ENCODE results near the gene FOLH1. TPM values are rescaled to one million over a fixed set of nuclear protein-coding genes. Genes with fewer than 3 reads are reported as not detected.
A peak's percentile ranks its signal among the peaks of the same experiment; 100 is the strongest.
"Not testable (repeated sequence)": the region's sequence is repeated elsewhere in the genome, so short reads cannot be mapped to it uniquely, and the experiment has no call there.

Gene FOLH1
- total RNA-seq = 4.3 and 10.9 TPM in 2 replicates

DNA sequence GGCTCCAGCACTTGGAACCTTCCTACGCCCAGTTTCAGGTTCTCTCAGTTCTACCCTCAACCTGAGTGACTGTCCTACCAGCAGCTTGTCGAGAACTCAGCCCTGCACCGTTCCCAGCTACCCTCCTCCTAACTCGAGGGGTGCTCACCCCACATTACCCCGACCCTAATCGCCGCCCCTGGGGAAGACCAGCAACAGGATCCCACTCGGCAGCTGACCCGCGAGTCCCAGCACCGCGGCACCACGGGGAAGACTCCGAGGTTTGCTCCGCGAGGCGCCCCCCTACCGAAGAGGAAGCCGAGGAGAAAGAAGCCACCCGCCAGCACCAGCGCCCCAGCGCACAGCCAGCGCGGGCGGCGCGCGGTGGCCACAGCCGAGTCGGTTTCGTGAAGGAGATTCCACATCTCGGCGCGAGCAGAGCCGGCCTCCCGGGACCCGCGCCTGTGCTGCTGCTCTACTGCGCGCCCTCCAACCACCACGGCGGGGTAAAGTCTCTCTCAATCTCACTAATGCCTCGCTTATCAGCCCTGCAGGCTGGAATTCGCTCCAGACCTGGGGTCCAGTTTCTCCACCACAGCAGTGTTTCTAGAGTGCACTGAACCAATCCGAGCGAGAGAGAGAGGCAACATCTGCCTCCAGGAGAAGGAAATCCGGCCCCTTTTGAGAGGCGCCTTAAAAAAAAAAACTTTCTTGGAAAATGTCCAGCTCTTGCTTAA, at the start of gene FOLH1:
FOLH1 (minus strand) TSS at position 597 of the 716 bp plus-strand sequence; CDS start at position 404, 193 bp downstream.
- DNase-seq (ENCODE audit: extremely low read depth, low read depth, low spot score) = no peak

DNA sequence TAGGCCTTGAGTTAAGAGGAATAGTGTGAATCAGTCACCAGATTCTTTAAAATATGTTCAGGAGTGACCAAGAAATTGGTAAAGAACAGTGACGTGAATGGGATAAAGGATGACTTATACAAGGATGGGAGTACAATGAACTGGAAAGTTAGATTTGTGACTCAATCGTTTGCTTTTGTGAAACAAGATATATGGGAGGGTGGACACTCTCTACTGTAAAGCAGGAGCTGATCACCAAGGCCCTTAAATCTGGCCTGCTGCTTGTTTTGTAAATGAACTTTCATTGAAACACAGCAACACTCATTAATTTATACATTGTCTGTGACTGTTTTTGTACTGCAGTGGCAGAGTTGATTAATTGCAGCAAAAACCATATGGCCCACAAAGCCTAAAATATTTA, 46.7 kb upstream of the FOLH1 start:
- DNase-seq (ENCODE audit: extremely low read depth, low read depth, low spot score) = not testable (repeated sequence)

DNA sequence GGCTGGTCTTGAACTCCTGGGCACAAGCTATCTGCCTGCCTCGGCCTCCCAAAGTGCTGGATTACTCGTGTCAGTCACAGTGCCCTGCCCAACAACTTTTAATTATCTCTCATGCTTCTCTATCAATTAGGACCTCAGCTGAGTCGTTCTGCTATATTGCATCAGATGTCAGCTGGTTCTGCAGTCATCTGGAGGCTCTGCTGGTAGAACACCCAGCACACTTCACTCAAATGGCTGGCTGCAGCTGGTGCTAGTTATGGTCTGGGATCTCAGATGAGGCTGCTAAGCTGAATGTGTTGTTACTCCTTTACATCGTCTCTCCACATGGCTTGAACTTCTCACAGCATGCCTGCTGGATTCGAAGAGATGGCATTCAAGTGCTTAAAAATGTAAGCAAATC, 42.8 kb upstream of the FOLH1 start:
- not testable (repeated sequence) for DNase-seq (ENCODE audit: extremely low read depth, low read depth, low spot score)

DNA sequence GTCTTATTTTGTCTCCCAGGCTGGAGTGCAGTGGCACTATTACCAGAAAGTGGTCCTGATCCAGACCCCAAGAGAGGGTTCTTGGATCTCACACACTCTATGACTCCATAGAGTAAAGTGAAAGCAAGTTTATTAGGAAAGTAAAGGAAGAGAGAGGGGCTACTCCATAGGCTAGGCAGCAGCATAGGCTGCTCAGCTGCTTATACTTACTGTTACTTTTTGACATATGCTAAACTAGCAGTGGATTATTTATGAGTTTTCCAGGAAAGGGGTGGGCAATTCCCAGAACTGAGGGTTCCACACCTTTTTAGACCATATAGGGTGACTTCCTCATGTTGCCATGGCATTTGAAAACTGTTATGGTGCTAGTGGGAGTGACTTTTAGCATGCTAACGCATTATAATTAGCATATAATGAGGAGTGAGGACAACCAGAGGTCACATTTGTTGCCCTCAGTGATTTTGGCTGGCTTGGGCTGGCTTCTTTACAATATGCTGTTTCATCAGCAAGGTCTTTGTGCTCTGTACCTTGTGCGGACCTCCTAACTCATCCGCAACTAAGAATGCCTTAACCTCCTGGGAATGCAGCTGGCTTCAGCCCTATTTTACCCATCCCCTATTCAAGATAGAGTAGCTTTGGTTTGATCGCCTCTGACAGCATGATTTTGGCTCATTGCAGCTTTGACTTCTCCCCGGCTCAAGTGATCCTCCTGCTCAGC, 42.2 kb upstream of the FOLH1 start:
- not testable (repeated sequence) for DNase-seq (ENCODE audit: extremely low read depth, low read depth, low spot score)

DNA sequence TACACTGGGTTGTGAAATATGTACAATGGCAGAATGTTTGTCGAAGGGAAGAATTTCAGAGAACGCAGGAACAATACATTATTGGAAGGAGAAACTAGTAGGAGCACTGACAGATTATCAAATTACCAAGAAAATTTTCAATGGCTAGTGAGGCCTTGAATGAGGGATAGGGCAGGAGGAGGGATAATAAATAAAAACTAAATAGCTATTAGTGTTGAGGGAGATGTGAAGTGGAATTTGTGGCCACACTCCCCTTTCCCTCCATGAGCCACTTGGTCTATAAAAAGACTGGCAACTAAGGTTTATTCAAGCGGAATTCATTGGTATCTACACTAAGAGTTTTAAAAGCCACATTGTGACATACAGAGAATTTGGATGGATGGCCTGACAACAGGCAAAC, 41.0 kb upstream of the FOLH1 start:
- not testable (repeated sequence) for DNase-seq (ENCODE audit: extremely low read depth, low read depth, low spot score)

DNA sequence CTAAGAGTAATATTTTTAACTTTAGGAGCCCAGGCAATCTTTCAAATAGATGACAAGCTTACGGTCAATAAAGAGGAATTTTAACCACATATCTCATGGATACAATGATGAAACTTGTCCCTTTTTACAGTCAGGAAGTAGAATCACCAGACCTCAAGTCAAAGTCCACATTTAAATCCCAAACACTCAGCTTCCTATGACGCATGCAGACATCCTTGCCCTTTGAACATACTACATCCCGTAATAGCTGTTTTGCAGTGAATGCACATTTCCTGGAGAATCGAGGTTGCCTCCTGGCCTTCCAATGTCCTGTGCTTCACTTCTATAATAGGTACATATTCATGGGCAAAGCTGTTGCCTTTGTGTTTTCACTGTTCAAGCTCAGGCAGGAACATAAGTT, 25.3 kb upstream of the FOLH1 start:
- DNase-seq (ENCODE audit: extremely low read depth, low read depth, low spot score) = peak; percentile 68

DNA sequence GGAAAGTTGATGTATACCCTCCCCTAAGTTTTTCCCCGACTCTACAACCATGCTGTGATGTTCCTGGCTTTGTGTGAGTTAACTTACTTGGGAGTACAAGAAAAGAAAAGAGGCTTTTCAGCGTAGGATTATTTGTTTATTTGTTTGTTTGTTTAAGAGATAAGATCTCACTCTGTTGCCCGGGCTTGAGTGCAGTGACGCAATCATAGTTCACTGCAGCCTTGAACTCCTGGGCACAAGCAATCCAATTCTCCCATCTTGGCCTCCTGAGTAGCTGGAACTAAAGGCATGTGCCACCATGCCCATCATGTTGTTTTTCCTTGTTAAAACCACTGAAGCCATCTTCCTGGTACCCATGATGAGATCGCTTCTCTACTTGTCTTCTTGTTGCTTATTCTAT, 24.6 kb upstream of the FOLH1 start:
- DNase-seq (ENCODE audit: extremely low read depth, low read depth, low spot score) = not testable (repeated sequence)

DNA sequence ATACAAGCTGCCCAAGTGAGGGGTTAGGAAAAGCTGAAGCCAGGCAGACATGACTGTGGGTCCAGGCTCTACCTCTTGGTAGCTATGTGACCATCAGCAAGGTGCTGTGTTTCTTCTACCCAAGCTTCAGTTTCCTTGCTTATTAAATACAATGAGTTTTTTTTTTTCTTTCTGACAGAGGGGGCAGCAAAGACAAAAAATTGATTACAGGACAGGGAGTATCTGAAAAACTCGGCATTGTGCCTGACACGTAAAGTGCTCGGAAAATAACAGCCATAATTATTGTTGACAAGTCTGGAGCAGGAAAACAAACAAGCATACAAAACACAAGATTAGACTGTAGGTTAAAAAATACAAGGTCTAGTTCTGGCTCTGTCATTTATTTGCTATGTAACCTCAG, 23.3 kb upstream of the FOLH1 start:
- DNase-seq (ENCODE audit: extremely low read depth, low read depth, low spot score) = not testable (repeated sequence)

DNA sequence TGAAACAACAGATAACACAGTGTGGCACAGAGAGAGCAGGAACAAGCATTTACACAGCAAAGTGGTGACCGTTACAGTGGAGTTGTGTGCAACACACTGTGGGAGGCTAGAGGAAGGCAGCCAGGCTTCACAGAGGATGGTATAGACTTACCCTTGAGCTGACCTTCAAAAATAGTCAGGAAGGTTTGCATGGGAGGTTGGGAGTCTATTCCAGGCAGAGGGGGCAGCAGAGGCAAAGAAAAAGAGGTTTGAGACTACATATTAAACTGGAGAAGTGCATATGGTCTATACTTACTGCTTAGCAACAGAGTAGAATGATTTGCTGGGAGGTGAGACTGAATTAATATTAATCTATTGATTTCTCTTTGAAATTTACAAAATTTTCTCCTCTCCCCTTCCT, 22.1 kb upstream of the FOLH1 start:
- not testable (repeated sequence) for DNase-seq (ENCODE audit: extremely low read depth, low read depth, low spot score)

DNA sequence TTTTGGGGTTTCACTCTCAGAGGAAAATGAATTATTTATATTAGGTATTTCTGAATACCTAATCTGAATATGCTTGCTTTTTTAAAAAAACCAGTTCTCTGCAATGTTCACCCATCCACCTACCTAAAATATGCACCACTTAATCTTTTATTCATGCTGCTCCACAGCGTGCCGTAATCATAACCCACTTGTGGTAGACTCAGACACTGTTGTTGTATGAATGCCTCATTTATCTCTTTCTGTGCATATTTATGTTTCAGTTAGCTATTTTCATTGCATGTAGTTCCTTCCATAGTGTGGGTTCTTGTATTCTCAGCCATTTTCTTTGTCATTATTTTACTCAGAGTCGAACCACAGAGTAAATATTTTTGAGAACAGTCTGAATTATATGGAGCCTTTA, 21.6 kb upstream of the FOLH1 start:
- DNase-seq (ENCODE audit: extremely low read depth, low read depth, low spot score) = not testable (repeated sequence)

DNA sequence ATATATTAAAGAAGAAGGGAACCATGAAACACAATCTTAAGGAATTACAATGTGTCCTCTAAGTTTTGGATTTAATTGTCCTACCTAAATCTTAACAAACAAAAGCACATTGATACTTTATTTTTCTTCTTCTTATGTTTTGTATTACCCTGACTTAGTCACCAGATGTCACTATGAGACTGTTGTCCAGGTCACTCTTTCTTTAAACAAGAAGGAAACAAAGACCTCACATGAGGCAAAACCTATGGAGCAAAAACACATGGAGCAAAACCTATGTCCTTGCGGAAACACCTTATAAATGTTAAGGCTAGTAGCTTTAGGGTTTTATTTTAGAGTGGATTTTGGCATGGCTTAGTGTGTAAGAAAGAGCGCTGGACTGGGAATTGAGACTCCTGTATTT, 20.7 kb upstream of the FOLH1 start:
- DNase-seq (ENCODE audit: extremely low read depth, low read depth, low spot score) = not testable (repeated sequence)

DNA sequence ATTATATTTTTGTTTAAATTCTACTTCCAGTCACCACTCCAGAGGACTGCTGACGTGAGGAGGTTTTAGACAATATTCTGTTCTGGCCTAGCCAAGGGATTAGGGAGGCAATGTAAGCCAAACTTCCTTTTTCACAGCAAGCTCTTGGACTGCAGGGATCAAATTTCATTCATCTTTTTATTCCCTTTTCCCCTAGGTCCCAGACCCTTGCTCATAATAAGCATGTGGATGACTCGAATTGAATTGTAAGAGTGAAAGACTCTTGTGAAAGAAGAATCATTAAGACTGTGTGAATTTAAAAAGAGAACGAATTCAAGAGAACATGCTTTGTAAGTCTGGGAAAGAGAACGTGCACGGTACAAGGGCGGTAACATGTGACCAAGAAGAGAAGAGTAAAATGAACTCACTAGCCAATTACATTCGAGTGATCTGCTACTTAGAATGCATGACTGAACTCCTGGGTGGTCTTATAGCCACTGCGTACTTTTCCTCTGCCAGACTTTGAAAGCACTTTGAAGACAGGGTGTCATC, 16.9 kb upstream of the FOLH1 start:
- DNase-seq (ENCODE audit: extremely low read depth, low read depth, low spot score) = not testable (repeated sequence)

DNA sequence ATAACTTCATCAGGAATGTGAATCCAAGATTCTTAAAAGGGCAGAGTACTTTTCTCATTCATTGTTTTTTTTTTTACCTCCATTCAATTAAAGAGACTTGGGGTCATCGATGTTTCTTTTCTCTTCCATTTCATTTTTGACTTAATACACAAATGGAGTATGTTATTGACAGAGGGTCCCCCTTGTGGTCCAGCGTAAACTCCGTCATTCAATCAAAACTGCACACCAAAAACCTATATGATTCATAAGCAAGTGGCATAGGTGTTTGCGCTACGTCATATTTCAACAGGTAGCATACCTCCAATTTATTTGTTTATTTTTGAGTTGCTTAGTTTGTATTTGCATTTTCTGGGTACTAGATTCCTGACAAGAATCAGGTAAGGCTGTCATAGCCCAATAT, 12.7 kb upstream of the FOLH1 start:
- no peak for DNase-seq (ENCODE audit: extremely low read depth, low read depth, low spot score)

DNA sequence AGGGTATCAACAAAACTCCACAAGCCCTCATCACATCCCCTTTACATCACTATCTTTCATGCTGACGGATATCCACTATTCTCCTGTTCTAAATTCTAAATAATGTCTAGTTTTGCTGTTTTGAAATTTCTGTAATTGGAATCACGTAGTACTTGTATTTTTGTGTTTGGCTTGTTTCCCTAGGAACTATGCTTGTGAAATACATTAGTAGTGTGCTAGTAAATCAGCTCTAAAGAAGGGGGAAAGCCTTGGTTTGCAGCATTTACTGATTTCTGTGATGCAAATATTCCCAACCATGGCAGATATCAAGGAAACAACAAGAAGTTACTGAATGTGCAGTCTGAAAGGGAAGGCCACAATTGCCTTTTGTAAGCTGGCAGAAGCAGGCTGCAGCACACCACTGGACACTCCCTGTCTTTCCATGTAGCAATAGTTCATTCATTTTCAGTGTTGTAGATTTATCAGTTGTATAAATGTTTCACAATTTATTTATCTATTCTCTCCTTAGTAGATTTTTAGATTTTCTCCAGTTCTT, 4.7 kb upstream of the FOLH1 start:
- DNase-seq (ENCODE audit: extremely low read depth, low read depth, low spot score) = no peak

DNA sequence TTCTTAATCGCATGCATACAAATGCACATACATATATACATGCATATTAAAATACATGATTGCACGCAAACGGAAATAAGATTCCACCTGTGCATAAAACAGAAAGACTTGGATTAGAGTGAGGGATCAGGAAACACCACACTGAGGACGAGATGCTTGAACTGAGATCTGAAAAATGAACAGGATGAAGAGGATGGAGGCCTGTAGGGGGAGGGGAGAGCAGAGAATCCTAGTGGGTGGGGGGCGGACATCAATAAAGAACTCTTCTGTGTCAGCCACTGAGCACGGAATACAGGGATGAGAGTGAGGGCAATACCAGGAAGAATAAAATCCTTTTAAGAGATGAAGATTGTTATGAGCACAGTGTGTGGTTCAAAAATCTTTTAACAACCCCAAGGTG, 1.4 kb downstream of the FOLH1 start:
- not testable (repeated sequence) for DNase-seq (ENCODE audit: extremely low read depth, low read depth, low spot score)

DNA sequence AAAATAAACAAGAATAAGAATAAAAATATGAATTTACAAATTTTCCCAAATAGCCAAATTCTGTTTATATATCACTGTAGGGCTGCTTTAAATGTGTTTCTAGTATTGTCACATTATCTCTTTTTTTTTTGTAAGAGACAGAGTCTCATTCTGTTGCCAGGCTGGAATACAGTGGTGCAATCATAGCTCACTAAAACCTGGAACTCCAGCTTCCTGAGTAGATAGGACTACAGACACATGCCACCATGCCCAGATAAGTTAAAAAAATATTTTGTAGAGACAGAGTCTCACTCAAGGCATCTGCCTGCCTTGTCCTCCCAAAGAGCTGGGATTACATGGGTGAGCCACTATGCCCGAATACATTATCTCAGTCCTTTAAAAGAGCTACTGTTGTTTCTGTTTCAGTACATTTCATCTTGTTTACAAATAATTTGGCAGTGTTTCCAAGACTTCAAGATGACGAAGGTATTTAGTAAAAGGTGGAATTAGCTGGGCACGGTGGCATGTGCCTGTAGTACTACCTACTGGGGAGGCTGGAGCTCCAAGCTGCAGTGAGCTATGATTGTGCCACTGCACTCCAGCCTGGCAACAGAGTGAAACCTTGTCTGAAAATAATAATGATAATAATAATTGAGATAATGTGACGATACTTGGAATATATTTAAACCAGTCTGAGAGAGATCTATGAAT, 6.0 kb downstream of the FOLH1 start:
- DNase-seq (ENCODE audit: extremely low read depth, low read depth, low spot score) = no peak

DNA sequence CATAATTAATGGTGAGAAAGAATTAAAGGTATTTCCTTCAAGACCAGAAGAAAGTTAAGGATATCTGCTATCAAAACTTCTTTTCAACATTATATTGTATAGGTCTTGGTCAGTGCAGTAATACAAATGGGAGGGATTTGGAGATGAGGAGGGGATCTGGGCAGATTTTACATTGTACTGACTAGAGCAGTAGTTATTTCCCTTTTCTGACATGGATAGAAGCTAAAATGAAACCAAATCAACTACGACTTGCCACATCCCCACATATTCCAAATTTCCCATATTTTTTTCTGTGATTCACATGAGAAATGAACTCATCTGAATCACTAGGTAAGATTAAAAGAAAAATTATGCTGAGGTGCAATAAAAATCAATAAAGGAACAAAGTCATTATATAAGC, 11.6 kb downstream of the FOLH1 start:
- not testable (repeated sequence) for DNase-seq (ENCODE audit: extremely low read depth, low read depth, low spot score)

DNA sequence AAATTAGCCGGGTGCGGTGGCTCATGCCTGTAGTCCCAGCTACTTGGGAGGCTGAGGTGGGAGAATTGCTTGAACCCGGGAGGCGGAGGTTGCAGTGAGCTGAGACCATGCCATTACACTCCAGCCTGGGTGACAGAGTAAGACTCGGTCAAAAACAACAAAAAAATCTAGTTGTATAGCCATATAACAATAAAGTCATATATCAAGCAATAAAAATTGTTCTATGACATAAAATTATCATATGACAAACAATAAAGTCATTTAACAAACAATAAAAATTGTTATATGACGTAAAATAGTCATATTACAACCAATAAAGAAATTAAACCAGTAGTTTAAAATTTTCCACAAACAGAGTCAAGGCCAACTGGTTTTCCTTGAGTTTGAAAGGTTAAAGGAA, 12.4 kb downstream of the FOLH1 start:
- not testable (repeated sequence) for DNase-seq (ENCODE audit: extremely low read depth, low read depth, low spot score)

DNA sequence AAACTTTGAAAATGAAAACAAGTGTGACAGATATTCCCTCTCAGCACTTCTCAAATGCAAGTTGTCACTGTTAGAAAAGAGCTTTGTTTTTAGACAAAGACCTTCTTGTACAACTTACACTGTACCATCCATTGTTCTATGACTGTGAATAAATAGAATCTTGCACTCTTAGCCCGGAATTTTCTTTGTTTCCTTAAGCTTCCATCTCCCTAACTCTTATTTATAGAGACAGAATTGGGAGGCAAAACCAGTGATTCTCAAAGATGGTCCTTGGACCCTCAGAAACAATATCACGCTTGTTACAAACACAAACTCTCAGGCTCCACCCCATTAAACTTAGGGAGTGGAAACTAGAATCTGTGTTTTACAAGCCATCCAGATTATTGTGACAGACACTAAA, 18.1 kb downstream of the FOLH1 start:
- DNase-seq (ENCODE audit: extremely low read depth, low read depth, low spot score) = not testable (repeated sequence)

DNA sequence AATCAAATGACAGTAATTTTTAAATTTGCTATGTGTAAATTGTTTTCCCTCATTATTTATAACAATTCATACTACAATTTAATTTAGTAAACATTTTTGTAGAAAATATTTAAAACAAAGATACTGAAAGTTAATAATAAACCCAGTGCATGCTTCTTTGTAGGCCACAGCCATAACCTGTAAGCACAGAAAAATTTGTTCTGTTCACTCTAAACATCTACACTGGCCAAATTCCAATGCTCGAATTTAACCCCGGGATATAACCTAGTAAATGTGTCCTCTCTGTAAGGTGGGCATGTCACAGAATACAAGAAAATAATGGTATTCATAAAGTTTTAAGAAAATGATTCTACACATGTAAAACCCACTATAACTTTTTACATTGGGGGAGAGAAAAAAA, 22.2 kb downstream of the FOLH1 start:
- not testable (repeated sequence) for DNase-seq (ENCODE audit: extremely low read depth, low read depth, low spot score)

DNA sequence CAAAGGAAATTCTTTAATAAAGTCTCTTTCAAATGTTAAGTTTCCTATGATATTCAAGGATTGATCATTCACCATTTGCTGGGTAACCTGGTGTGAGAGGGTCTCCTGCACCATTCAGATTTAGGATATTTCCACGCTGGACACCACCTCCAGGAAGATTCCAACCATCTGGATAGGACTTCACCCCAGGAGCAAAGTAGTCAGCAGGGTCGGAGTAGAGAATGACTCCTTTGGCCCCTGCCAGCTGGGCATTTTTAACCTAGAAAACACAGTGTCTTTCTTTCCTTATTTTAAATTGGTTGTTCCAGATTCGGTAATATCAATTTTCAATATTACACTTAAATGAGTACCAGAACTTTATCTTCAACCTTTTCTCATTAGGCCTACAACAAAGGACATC, 22.8 kb downstream of the FOLH1 start:
- not testable (repeated sequence) for DNase-seq (ENCODE audit: extremely low read depth, low read depth, low spot score)
